ENCODE measurements around the gene SLC22A16. TPM values are rescaled to one million over a fixed set of nuclear protein-coding genes. Genes with fewer than 3 reads are reported as not detected.

Gene SLC22A16
- total and polyA plus RNA-seq, 9 donors: 0.15 to 3.6 (median 0.42) TPM; not detected in 3

DNA sequence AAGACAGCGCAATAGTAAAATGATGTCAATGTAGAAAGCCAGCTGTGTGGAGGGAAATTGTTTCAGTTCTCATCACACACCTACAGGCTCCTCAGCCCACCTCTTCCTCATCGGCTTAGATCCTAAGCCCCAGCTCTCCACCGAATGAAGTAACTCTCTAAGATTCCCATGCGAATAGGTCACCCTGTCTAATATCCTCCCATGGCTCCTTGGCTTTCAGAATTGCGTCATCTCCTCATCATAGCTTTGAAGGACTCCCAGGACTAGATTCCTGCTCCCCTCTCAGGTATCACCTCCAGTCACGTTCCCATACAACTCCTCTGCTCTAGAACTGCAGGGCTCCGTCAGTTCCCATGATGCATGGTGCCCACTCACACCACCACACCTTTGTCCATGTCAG is 16.2 kb upstream of the SLC22A16 start:
- Histone ChIP-seq H3K9me3 (no peaks in the 10 kb centered on the region), H3K4me1 (ENCODE audit: insufficient read depth) (peaks cover 1% of the 10 kb centered on the region), H3K36me3 (no peaks in the 10 kb centered on the region), H3K27me3 (no peaks in the 10 kb centered on the region), H3K4me3 (no peak overlapping the region), H3K27ac (no peak overlapping the region)
- intact Hi-C loops (cut with DNase I): no loop called here
- WGBS, 3 donors: 63 to 75% (median 75%) methylated on average over 7 of the region's 7 CpGs
- DNase-seq: no peak
- TF ChIP-seq POLR2A (IDR thresholded peaks at IDR 0.05): no peak
- no peak for TF ChIP-seq EP300 (IDR thresholded peaks at IDR 0.05)
- TF ChIP-seq, protein P1, sequence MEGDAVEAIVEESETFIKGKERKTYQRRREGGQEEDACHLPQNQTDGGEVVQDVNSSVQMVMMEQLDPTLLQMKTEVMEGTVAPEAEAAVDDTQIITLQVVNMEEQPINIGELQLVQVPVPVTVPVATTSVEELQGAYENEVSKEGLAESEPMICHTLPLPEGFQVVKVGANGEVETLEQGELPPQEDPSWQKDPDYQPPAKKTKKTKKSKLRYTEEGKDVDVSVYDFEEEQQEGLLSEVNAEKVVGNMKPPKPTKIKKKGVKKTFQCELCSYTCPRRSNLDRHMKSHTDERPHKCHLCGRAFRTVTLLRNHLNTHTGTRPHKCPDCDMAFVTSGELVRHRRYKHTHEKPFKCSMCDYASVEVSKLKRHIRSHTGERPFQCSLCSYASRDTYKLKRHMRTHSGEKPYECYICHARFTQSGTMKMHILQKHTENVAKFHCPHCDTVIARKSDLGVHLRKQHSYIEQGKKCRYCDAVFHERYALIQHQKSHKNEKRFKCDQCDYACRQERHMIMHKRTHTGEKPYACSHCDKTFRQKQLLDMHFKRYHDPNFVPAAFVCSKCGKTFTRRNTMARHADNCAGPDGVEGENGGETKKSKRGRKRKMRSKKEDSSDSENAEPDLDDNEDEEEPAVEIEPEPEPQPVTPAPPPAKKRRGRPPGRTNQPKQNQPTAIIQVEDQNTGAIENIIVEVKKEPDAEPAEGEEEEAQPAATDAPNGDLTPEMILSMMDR (IDR thresholded peaks at IDR 0.05): no peak

DNA sequence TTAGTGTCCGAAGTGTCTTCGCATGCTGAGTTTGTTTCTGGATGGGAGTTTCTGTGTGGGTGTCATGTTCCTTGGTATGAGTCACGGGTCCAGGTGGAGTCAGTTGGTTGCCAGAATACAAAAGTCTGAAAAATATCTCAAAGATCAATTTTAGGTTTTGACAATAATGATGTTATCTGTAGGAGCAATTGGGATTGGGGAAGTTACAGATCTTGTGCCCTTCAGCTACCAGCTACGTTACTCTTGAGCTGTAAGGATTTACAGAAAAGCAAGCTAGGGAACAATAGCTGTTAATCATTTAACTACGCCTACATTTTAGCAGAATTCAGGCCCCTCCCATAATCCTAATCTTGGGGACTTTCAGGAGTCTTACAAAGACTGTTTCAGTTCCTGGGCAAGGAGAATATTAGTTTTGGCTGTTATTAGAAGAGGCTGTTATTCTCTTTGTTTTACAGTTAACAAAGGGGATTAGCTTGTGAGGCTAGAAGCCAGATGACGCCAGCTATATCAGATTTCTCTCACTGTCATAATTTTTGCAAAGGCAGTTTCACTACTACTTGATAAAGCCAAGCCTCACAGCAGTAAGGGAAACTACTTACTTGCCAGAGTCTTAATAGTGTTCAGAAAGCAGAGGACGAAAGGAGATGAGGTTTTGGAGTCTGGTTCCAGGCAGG is 15.4 kb upstream of the SLC22A16 start:
- TF ChIP-seq POLR2A (IDR thresholded peaks at IDR 0.05) (no peak), EP300 (IDR thresholded peaks at IDR 0.05) (no peak)
- TF ChIP-seq, protein P1 (IDR thresholded peaks at IDR 0.05): no peak
- Histone ChIP-seq H3K4me1 (ENCODE audit: insufficient read depth) (peaks cover 1% of the 10 kb centered on the region), H3K9me3 (no peaks in the 10 kb centered on the region), H3K36me3 (no peaks in the 10 kb centered on the region), H3K27ac (no peak overlapping the region), H3K27me3 (no peaks in the 10 kb centered on the region), H3K4me3 (no peak overlapping the region)
- DNase-seq: no peak
- WGBS, 3 donors: 28 to 40% (median 30%) methylated on average over 7 of the region's 7 CpGs
- intact Hi-C loops (cut with DNase I): no loop called here

DNA sequence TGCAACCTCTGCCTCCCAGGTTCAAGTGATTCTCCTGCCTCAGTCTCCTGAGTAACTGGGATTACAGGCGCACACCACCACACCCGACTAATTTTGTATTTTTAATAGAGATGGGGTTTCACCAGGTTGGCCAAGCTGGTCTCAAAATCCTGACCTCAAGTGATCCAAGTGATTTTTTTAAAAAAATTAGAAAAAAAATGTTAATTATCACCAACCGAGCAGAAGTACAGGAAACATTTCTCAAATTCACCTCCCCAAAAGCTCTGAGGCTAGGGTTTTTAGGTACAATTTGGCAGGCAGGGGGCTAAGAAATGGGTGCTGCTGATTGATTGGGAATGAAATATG is 14.9 kb upstream of the SLC22A16 start:
- no peak for DNase-seq
- Histone ChIP-seq H3K27ac (no peak overlapping the region), H3K9me3 (no peaks in the 10 kb centered on the region), H3K27me3 (no peaks in the 10 kb centered on the region), H3K4me3 (no peak overlapping the region), H3K4me1 (ENCODE audit: insufficient read depth) (peaks cover 1% of the 10 kb centered on the region), H3K36me3 (no peaks in the 10 kb centered on the region)
- 82 to 93% (median 87%) methylated on average over 3 of the region's 3 CpGs for WGBS, 3 donors
- TF ChIP-seq, protein P1 (IDR thresholded peaks at IDR 0.05): no peak
- TF ChIP-seq EP300 (IDR thresholded peaks at IDR 0.05): no peak
- no peak for TF ChIP-seq POLR2A (IDR thresholded peaks at IDR 0.05)
- intact Hi-C loops (cut with DNase I): no loop called here

DNA sequence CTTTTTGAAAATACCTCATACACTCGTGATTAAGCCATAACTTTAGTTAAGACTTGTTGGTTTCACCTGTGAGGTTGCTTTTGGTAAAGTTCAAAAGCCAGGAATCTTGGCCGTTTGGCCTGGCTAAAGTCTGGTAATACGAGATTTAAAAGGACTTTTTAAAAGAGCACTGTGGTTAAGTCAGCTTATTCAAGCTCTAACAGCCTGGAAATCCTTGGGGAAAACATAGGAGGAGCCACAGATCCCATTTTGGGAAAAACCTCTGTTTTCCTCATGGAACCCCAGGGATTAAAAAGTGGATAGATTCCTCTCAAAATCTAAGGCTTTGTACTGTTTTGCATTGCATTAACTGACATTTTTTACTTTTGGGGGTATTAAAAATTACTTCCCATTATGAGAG is 13.7 kb upstream of the SLC22A16 start:
- no peaks in the 10 kb centered on the region for H3K27me3 ChIP-seq
- intact Hi-C loops (cut with DNase I): no loop called here
- DNase-seq: no peak
- no peaks in the 10 kb centered on the region for H3K36me3 ChIP-seq
- no peaks in the 10 kb centered on the region for H3K9me3 ChIP-seq
- peaks cover 1% of the 10 kb centered on the region for H3K4me1 ChIP-seq (ENCODE audit: insufficient read depth)
- H3K4me3 ChIP-seq: no peak overlapping the region
- TF ChIP-seq, protein P1 (IDR thresholded peaks at IDR 0.05): no peak
- TF ChIP-seq POLR2A (IDR thresholded peaks at IDR 0.05): no peak
- no peak for TF ChIP-seq EP300 (IDR thresholded peaks at IDR 0.05)
- H3K27ac ChIP-seq: no peak overlapping the region
- whole genome bisulfite sequencing, 3 donors: 36 to 45% (median 43%) methylated on average over 3 of the region's 3 CpGs
